ENCODE results near the gene SLC25A12. TPM values are rescaled to one million over a fixed set of nuclear protein-coding genes. Genes with fewer than 3 reads are reported as not detected.

SLC25A12 gene
- total and polyA plus RNA-seq, 10 donors: 9.8 to 25.9 (median 17.8) TPM

DNA sequence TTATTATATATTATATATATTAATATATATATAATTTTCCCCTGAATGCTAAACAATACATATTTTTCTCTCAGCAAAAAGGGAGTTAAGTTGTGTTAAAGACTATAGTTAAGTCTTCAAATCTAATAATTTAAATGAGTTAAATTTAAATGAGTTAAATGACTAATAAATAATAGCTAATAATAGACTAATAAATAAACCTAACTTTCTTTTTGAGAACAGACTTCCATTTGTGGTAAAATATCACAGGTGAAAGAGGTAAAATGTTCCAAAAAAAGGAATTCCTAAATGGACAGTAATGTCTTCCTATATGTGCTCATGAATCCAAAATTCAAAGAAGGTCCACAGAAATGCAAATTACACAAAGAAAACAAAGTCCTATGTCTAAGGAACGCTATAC is 74.6 kb downstream of the SLC25A12 start:
- intact Hi-C loops (cut with DNase I; ENCODE audit: low total_unique reads): loop anchor here (10.0 kb wide), 1 partner anchor 285 kb away; the partner anchor contains the start of gene DLX2

GRCh38 chr2:171814883-171815282 is 79.2 kb downstream of the SLC25A12 start:
- Histone ChIP-seq H3K4me3 (no peak overlapping the region), H3K4me1 (no peaks in the 10 kb centered on the region), H3K27me3 (replicated peaks in 1 of 7) (no peaks in the 10 kb centered on the region), H3K36me3 (peaks cover 0 to 53% (median 10%) of the 10 kb centered on the region in 6 donors), H3K27ac (no peak overlapping the region), H3K9me3 (no peaks in the 10 kb centered on the region)
- no peak for DNase-seq
- TF ChIP-seq POLR2AphosphoS5 (IDR thresholded peaks at IDR 0.05) (no peak), POLR2A (IDR thresholded peaks at IDR 0.05) (no peak), CTCF (IDR thresholded peaks at IDR 0.05 in 8 of 11, conservative IDR thresholded peaks at IDR 0.05 in 3 of 11) (no peak)
- 91 to 98% (median 94%) methylated on average over 5 of the region's 5 CpGs for WGBS, 5 donors
- intact Hi-C loops (cut with DNase I; ENCODE audit: low total_unique reads): loop anchor here (10.0 kb wide), 1 partner anchor 290 kb away; the partner anchor contains the start of gene DLX2

More for the DNA sequence above, 74.6 kb downstream of the SLC25A12 start:
- no peak for DNase-seq
- TF ChIP-seq POLR2AphosphoS5 (IDR thresholded peaks at IDR 0.05): no peak
- TF ChIP-seq CTCF (IDR thresholded peaks at IDR 0.05 in 8 of 11, conservative IDR thresholded peaks at IDR 0.05 in 3 of 11): no peak
- no peak for TF ChIP-seq POLR2A (IDR thresholded peaks at IDR 0.05)
- Histone ChIP-seq H3K36me3 (peaks cover 0 to 33% (median 4%) of the 10 kb centered on the region in 6 donors), H3K4me3 (no peak overlapping the region), H3K9me3 (no peaks in the 10 kb centered on the region), H3K4me1 (peaks cover 0 to 6% (median 0%) of the 10 kb centered on the region in 6 donors), H3K27me3 (replicated peaks in 1 of 7) (no peaks in the 10 kb centered on the region), H3K27ac (no peak overlapping the region)
- WGBS, 5 donors: 92 to 100% (median 96%) methylated on average over 1 of the region's 1 CpG

GRCh38 chr2:171814174-171814573 is 79.9 kb downstream of the SLC25A12 start:
- intact Hi-C loops (cut with DNase I; ENCODE audit: low total_unique reads): loop anchor here (10.0 kb wide), 1 partner anchor 291 kb away; the partner anchor contains the start of gene DLX2
- Histone ChIP-seq H3K9me3 (no peaks in the 10 kb centered on the region), H3K36me3 (peaks cover 0 to 60% (median 12%) of the 10 kb centered on the region in 6 donors), H3K4me1 (no peaks in the 10 kb centered on the region), H3K27me3 (replicated peaks in 1 of 7) (no peaks in the 10 kb centered on the region), H3K4me3 (no peak overlapping the region), H3K27ac (no peak overlapping the region)
- no peak for TF ChIP-seq POLR2A (IDR thresholded peaks at IDR 0.05)
- no peak for DNase-seq
- WGBS, 5 donors: 87 to 94% (median 92%) methylated on average over 6 of the region's 6 CpGs

GRCh38 chr2:171813729-171814128 is 80.3 kb downstream of the SLC25A12 start:
- intact Hi-C loops (cut with DNase I; ENCODE audit: low total_unique reads): loop anchor here (10.0 kb wide), 1 partner anchor 291 kb away; the partner anchor contains the start of gene DLX2
- H3K4me1 ChIP-seq: no peaks in the 10 kb centered on the region
- no peak for DNase-seq
- no peaks in the 10 kb centered on the region for H3K27me3 ChIP-seq (replicated peaks in 1 of 7)
- TF ChIP-seq POLR2AphosphoS5 (IDR thresholded peaks at IDR 0.05) (no peak), POLR2A (IDR thresholded peaks at IDR 0.05) (no peak), CTCF (IDR thresholded peaks at IDR 0.05 in 8 of 11, conservative IDR thresholded peaks at IDR 0.05 in 3 of 11) (no peak)
- H3K4me3 ChIP-seq: no peak overlapping the region
- H3K9me3 ChIP-seq: no peaks in the 10 kb centered on the region
- peaks cover 0 to 65% (median 13%) of the 10 kb centered on the region in 6 donors for H3K36me3 ChIP-seq
- H3K27ac ChIP-seq: no peak overlapping the region
- WGBS, 5 donors: 94 to 97% (median 95%) methylated on average over 5 of the region's 5 CpGs

All from spleen (tissue), 11 donors.